Activated CD8-positive, alpha-beta T cell treated with anti-CD3 and anti-CD28 coated beads, Interleukin-2, amount 10 ng/mL, durations not matched to agents 7 days and 5 days (primary cell): Measurements from ENCODE around the gene PCP2. TPM values are rescaled to one million over a fixed set of nuclear protein-coding genes. Genes with fewer than 3 reads are reported as not detected.
"Not testable (repeated sequence)": the region's sequence is repeated elsewhere in the genome, so short reads cannot be mapped to it uniquely, and the experiment has no call there.

Experiments used
- ATAC-seq: fragments of 150-1000 bp; cut with Tn5 transposase; one replicate; pipeline ENCODE4 v1.10.0; 2021; ENCODE audit warnings: moderate library complexity
- CTCF ChIA-PET: fragments of 350-600 bp; sonication (Branson Sonifier 250); formaldehyde crosslinking; loops from one replicate; lab custom pipeline; 2021; ENCODE audit warnings: antibody characterized with exemption; lab: Charles Lee
- POLR2A ChIA-PET: fragments of 350-600 bp; sonication (Branson Sonifier 250); formaldehyde crosslinking; loops from one replicate; lab custom pipeline; 2021; ENCODE audit warnings: antibody characterized with exemption; lab: Charles Lee
- DNase-seq: peaks from one replicate; pipeline ENCODE4 v3.0.0-alpha.2; 2020
- H3K27ac Mint-ChIP-seq: one replicate; pipeline ENCODE4 v1.8.0; 2021; ENCODE audit warnings: mild to moderate bottlenecking, mixed read lengths
- H3K27me3 Mint-ChIP-seq: one replicate; pipeline ENCODE4 v1.8.0; 2021; ENCODE audit warnings: low read depth, mixed read lengths
- H3K36me3 Mint-ChIP-seq: one replicate; pipeline ENCODE4 v1.8.0; 2021; ENCODE audit warnings: low read depth, mixed read lengths
- H3K4me1 Mint-ChIP-seq: one replicate; pipeline ENCODE4 v1.8.0; 2021; ENCODE audit warnings: low read depth, mixed read lengths
- H3K4me3 Mint-ChIP-seq: one replicate; pipeline ENCODE4 v1.8.0; 2021; ENCODE audit warnings: mild to moderate bottlenecking, mixed read lengths
- H3K9me3 Mint-ChIP-seq: one replicate; pipeline ENCODE4 v1.8.0; 2022; ENCODE audit warnings: mixed read lengths; ENCODE audit not compliant: insufficient read depth
- total RNA-seq, 2 experiments: library from RNA; stranded (reverse); gene quantifications; one replicate each; pipeline ENCODE4 v1.2.3, GENCODE V29; 2021

The PCP2 gene
- total RNA-seq, 2 experiments from 2014 or later: 0.63 to 1.0 TPM

GRCh38 chr19:7645163-7645562 is 11.6 kb upstream of the PCP2 start:
- no peak for ATAC-seq
- Mint-ChIP-seq H3K27me3 (no peaks in the 10 kb centered on the region), H3K36me3 (peaks cover 22% of the 10 kb centered on the region), H3K27ac (no peak overlapping the region), H3K4me3 (no peak overlapping the region), H3K9me3 (no peaks in the 10 kb centered on the region), H3K4me1 (peaks cover 6% of the 10 kb centered on the region)
- ChIA-PET CTCF (interaction anchor here (1.4 kb wide), 2 partner anchors 36 to 77 kb away, joined by 3 to 6 read pairs; partner anchors contain the start of gene TRAPPC5), POLR2A (interaction anchor here (0.6 to 0.8 kb wide), 2 partner anchors 15 to 274 kb away, joined by 3 to 6 read pairs; partner anchors contain the start of genes PET100 and XAB2)
- DNase-seq: no peak

GRCh38 chr19:7644550-7644877 is 11.0 kb upstream of the PCP2 start:
- peaks cover 29% of the 10 kb centered on the region for H3K36me3 Mint-ChIP-seq
- ChIA-PET CTCF (interaction anchor here (1.4 kb wide), 2 partner anchors 36 to 76 kb away, joined by 3 to 6 read pairs; partner anchors contain the start of gene TRAPPC5), POLR2A (interaction anchor here (0.6 to 0.8 kb wide), 2 partner anchors 15 to 275 kb away, joined by 3 to 6 read pairs; partner anchors contain the start of genes PET100 and XAB2)
- no peak overlapping the region for H3K27ac Mint-ChIP-seq
- H3K4me1 Mint-ChIP-seq: peaks cover 12% of the 10 kb centered on the region
- no peaks in the 10 kb centered on the region for H3K9me3 Mint-ChIP-seq
- no peaks in the 10 kb centered on the region for H3K27me3 Mint-ChIP-seq
- DNase-seq (no peak), ATAC-seq (no peak)
- H3K4me3 Mint-ChIP-seq: no peak overlapping the region

- not testable (repeated sequence) for H3K9me3 Mint-ChIP-seq, H3K27me3 Mint-ChIP-seq, H3K4me3 Mint-ChIP-seq, DNase-seq
- CTCF ChIA-PET: interaction anchor here (0.7 to 1.4 kb wide), 3 partner anchors 9 to 75 kb away, joined by 3 to 6 read pairs (median 3); partner anchors contain the start of gene TRAPPC5
- POLR2A ChIA-PET: interaction anchor here (0.8 kb wide), 1 partner anchor 14 kb away, joined by 6 read pairs; the partner anchor contains the start of genes PET100 and XAB2
- Mint-ChIP-seq H3K4me1 (peaks cover 18% of the 10 kb centered on the region), H3K27ac (peak overlapping the region; percentile 30), H3K36me3 (peaks cover 35% of the 10 kb centered on the region)
- ATAC-seq: peak; percentile 16
Observed at GRCh38 chr19:7643629-7644549, 10.4 kb upstream of the PCP2 start.

DNA sequence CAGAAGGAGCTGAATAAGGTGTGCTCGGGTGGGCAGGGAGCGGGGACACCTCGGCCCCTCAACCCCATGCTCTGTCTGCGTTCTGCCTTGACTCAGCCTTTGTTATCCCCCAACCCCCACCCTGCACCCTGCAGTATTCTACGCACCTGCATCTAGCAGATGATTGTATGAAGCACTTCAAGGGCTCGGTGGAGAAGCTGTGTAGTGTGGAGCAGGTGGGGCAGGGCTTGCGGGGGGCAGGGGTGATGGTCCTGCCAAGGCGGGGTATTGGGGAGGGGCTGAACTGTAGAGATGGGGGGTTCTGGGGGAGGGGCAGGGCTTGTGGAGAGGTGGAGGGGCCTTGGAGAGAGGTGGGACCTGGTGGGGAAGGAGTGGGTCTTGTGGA is 9.5 kb upstream of the PCP2 start:
- DNase-seq (no peak), ATAC-seq (no peak)
- H3K27ac Mint-ChIP-seq: peak overlapping the region; percentile 30
- peaks cover 24% of the 10 kb centered on the region for H3K4me1 Mint-ChIP-seq
- no peaks in the 10 kb centered on the region for H3K27me3 Mint-ChIP-seq
- ChIA-PET CTCF (no interaction called here), POLR2A (interaction anchor here (0.5 kb wide), 1 partner anchor 83 kb away, joined by 3 read pairs; no protein-coding TSS in a partner anchor)
- H3K4me3 Mint-ChIP-seq: no peak overlapping the region
- H3K36me3 Mint-ChIP-seq: peaks cover 36% of the 10 kb centered on the region
- H3K9me3 Mint-ChIP-seq: no peaks in the 10 kb centered on the region

GRCh38 chr19:7642295-7643030 is 8.9 kb upstream of the PCP2 start:
- POLR2A ChIA-PET: interaction anchor here (0.5 kb wide), 1 partner anchor 82 kb away, joined by 3 read pairs; no protein-coding TSS in a partner anchor
- no peak for ATAC-seq
- CTCF ChIA-PET: no interaction called here

DNA sequence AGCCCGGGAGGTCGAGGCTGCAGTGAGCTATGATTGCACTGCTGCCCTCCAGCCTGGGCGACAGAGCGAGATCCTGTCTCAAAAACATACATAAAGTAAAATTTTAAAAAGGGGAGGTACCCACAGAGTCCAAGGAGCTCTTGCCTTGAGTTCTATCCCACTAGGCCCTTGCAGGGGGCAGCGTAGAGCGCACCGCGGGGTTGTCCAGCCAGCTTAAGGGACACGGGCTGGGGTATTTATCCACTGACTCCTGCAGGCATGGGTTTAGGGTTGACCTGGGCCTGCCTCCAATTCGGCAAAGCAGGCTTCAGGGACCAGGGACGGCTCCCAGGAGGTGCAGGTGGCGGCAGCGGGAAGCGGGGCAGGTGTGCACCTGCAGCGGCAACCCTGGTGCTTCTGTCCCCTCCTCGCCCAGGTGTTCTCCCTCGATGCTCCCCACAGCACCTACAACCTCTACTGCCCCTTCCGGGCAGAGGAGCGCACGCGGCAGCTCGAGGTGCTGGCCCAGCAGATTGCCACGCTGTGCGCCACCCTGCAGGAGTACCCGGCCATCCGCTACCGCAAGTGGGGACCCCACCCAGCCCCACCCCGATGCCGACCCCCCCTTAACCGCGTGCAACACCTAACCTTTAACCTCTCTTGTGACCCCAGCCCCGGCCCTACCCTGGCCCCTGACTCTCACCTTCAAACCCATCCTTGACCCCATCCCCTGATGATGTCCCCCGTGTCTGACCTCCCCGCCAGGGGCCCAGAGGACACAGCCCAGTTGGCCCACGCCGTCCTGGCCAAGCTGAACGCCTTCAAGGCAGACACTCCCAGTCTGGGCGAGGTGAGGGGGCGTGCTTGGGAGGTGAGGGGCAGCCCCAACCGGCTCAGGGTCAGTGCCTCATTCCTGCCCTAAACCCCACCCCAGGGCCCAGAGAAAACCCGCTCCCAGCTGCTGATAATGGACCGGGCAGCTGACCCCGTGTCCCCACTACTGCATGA is 8.1 kb upstream of the PCP2 start:
- DNase-seq: no peak
- no peak overlapping the region for H3K4me3 Mint-ChIP-seq

More at GRCh38 chr19:7642295-7643030, 8.9 kb upstream of the PCP2 start:
- Mint-ChIP-seq H3K27me3 (no peaks in the 10 kb centered on the region), H3K4me1 (peaks cover 30% of the 10 kb centered on the region), H3K36me3 (peaks cover 33% of the 10 kb centered on the region), H3K27ac (no peak overlapping the region), H3K9me3 (no peaks in the 10 kb centered on the region), H3K4me3 (no peak overlapping the region)
- DNase-seq: no peak

DNA sequence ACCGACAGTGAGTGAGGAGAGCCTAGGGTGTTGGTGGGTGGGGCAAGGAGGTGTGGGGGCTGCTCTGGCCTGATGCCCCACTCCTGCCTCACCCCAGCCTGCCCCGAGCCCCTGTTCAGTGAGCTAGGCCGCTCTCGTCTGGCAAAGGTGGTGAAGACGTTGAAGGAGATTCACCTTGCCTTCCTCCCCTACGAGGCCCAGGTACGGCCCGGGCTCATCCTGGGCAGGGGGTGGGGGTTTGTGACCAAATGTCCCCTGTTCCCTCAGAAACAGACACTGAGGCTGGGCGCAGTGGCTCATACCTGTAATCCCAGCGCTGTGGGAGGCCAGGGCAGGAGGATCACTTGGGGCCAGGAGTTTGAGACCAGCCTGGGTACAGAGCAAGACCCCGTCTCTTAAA is 7.3 kb upstream of the PCP2 start:
- no peak for ATAC-seq
- H3K9me3 Mint-ChIP-seq: no peaks in the 10 kb centered on the region
- CTCF ChIA-PET: interaction anchor here (0.8 to 1.1 kb wide), 2 partner anchors 11 to 40 kb away, joined by 3 to 5 read pairs; partner anchors contain the start of gene TRAPPC5
- H3K27me3 Mint-ChIP-seq: no peaks in the 10 kb centered on the region
- no peak for DNase-seq
- H3K4me1 Mint-ChIP-seq: peaks cover 42% of the 10 kb centered on the region
- POLR2A ChIA-PET: interaction anchor here (0.8 kb wide), 3 partner anchors 11 to 38 kb away, joined by 3 read pairs; partner anchors contain the start of genes PET100 and XAB2
- H3K4me3 Mint-ChIP-seq: no peak overlapping the region
- H3K36me3 Mint-ChIP-seq: peaks cover 32% of the 10 kb centered on the region
- H3K27ac Mint-ChIP-seq: no peak overlapping the region

More for the DNA sequence above, 8.1 kb upstream of the PCP2 start:
- ATAC-seq: no peak
- Mint-ChIP-seq H3K27me3 (no peaks in the 10 kb centered on the region), H3K9me3 (no peaks in the 10 kb centered on the region), H3K36me3 (peaks cover 33% of the 10 kb centered on the region), H3K27ac (no peak overlapping the region), H3K4me1 (peaks cover 35% of the 10 kb centered on the region)
- ChIA-PET POLR2A (interaction anchor here (0.8 kb wide), 3 partner anchors 12 to 37 kb away, joined by 3 read pairs; partner anchors contain the start of genes PET100 and XAB2), CTCF (interaction anchor here (0.8 to 1.1 kb wide), 2 partner anchors 10 to 39 kb away, joined by 3 to 5 read pairs; partner anchors contain the start of gene TRAPPC5)

GRCh38 chr19:7639863-7640348 is 6.4 kb upstream of the PCP2 start:
- CTCF ChIA-PET: no interaction called here
- POLR2A ChIA-PET: no interaction called here
- Mint-ChIP-seq H3K36me3 (peaks cover 28% of the 10 kb centered on the region), H3K27me3 (no peaks in the 10 kb centered on the region), H3K4me3 (no peak overlapping the region), H3K9me3 (no peaks in the 10 kb centered on the region), H3K4me1 (peaks cover 43% of the 10 kb centered on the region), H3K27ac (peak overlapping the region; percentile 54)
- ATAC-seq (no peak), DNase-seq (no peak)

- peak overlapping the region; percentile 72 for H3K27ac Mint-ChIP-seq
- no peaks in the 10 kb centered on the region for H3K27me3 Mint-ChIP-seq
- CTCF ChIA-PET: interaction anchor here (2.9 kb wide), 1 partner anchor 13 kb away, joined by 15 read pairs; no protein-coding TSS in a partner anchor
Observed at GRCh38 chr19:7638802-7639465, 5.4 kb upstream of the PCP2 start.

More at GRCh38 chr19:7638802-7639465, 5.4 kb upstream of the PCP2 start:
- Mint-ChIP-seq H3K9me3 (no peaks in the 10 kb centered on the region), H3K4me3 (peak overlapping the region; percentile 34), H3K36me3 (peaks cover 25% of the 10 kb centered on the region), H3K4me1 (peaks cover 43% of the 10 kb centered on the region)
- DNase-seq (no peak), ATAC-seq (no peak)
- POLR2A ChIA-PET: interaction anchor here (2.0 kb wide), 1 partner anchor 9 kb away, joined by 13 read pairs; the partner anchor contains the start of genes PET100 and XAB2
